Ascending aorta (tissue), 2 donors: ENCODE results near the gene TNP1. TPM values are rescaled to one million over a fixed set of nuclear protein-coding genes. Genes with fewer than 3 reads are reported as not detected.

Experiments
- DNase-seq, 2 donors: peaks; one replicate each; pipeline ENCODE4 v3.0.0-alpha.2; 2019; ENCODE audit warnings: low spot score in 2 of 2
- H3K27ac ChIP-seq, 2 donors: fragments of 200-600 bp; sonication (generic); one replicate each; pipeline ENCODE4 v1.5.1; 2016 to 2017; ENCODE audit warnings: mild to moderate bottlenecking in 1 of 2
- H3K27me3 ChIP-seq: fragments of 200-600 bp; sonication (generic); one replicate; pipeline ENCODE4 v1.5.1; 2017
- H3K36me3 ChIP-seq, 2 donors: fragments of 200-600 bp; sonication (generic); one replicate each; pipeline ENCODE4 v1.5.1; 2016
- H3K4me1 ChIP-seq, 2 donors: fragments of 200-600 bp; sonication (generic); one replicate each; pipeline ENCODE4 v1.5.1; 2016 to 2017; ENCODE audit warnings: mild to moderate bottlenecking in 1 of 2
- H3K4me3 ChIP-seq, 2 donors: fragments of 200-600 bp; sonication (generic); one replicate each; pipeline ENCODE4 v1.5.1; 2016 to 2017; ENCODE audit warnings: mild to moderate bottlenecking in 1 of 2
- H3K9me3 ChIP-seq, 2 donors: fragments of 200-600 bp; sonication (generic); one replicate each; pipeline ENCODE4 v1.5.1; 2016
- intact Hi-C: fragments of 100-400 bp; cut with DNase I; formaldehyde crosslinking; loops from one replicate; pipeline ENCODE4 v1.15.1; 2023
- total RNA-seq: library from RNA; depleted of rRNA; stranded (reverse); fragments of >200 nt; gene quantifications from one replicate; pipeline ENCODE4 v1.1.0, GENCODE V29; 2016
- TF ChIP-seq, protein P1 (sequence below), 3 experiments: fragments of 200-600 bp in 2 of 3; fragments of 450-650 bp in 1 of 3; sonication (generic) in 2 of 3; IDR thresholded peaks; one replicate each; pipeline ENCODE4 v1.5.1; 2016 to 2019; ENCODE audit warnings: antibody characterized with exemption in 3 of 3, mild to moderate bottlenecking in 1 of 3, moderate library complexity in 1 of 3

The TNP1 gene
- total RNA-seq, 1 donor from 2014 or later = not detected

DNA sequence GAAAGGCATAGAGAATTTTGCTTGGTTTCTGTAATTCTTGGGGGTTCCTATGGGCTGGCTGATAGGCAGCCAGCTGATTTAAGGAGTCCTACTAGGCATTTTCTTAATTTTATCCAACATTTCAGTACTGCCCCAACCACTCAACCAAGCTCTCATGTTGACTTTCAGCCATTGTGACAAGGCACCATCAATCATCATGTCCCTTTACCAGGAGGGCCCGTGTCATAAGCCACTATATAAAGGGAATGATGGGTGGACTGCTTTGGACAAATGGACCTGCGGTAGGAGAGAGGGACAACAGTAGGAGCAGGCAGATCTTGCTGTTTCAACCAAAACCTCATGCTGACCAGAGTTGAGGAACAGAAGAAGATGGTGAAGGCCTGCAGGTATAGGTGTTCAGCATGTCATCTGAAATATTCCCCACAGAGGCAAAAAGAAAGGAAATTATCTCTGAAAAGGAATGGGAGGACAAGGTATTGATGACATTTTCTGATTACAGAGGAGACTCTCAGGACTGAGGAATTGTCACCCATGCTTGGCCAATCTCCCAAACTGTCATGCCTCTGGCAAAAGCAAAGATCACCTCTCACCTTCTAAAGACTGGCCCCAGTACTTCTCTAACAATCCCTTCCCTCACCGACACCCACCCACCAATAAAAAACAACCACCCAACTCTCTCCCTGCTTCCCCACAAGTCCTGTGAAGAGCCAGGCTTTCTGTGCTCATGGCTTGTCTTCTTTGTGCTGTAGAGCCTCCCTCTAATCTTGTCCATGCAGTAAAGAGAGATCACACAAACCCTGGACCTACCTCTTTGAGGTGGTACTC, 10.9 kb upstream of the TNP1 start:
- Histone ChIP-seq H3K27ac (no peak overlapping the region), H3K36me3 (no peaks in the 10 kb centered on the region), H3K9me3 (no peaks in the 10 kb centered on the region), H3K27me3 (no peaks in the 10 kb centered on the region), H3K4me1 (no peaks in the 10 kb centered on the region), H3K4me3 (no peak overlapping the region)
- intact Hi-C loops = no loop called here
- no peak for DNase-seq
- TF ChIP-seq, protein P1, sequence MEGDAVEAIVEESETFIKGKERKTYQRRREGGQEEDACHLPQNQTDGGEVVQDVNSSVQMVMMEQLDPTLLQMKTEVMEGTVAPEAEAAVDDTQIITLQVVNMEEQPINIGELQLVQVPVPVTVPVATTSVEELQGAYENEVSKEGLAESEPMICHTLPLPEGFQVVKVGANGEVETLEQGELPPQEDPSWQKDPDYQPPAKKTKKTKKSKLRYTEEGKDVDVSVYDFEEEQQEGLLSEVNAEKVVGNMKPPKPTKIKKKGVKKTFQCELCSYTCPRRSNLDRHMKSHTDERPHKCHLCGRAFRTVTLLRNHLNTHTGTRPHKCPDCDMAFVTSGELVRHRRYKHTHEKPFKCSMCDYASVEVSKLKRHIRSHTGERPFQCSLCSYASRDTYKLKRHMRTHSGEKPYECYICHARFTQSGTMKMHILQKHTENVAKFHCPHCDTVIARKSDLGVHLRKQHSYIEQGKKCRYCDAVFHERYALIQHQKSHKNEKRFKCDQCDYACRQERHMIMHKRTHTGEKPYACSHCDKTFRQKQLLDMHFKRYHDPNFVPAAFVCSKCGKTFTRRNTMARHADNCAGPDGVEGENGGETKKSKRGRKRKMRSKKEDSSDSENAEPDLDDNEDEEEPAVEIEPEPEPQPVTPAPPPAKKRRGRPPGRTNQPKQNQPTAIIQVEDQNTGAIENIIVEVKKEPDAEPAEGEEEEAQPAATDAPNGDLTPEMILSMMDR (IDR thresholded peaks at IDR 0.05) = no peak

DNA sequence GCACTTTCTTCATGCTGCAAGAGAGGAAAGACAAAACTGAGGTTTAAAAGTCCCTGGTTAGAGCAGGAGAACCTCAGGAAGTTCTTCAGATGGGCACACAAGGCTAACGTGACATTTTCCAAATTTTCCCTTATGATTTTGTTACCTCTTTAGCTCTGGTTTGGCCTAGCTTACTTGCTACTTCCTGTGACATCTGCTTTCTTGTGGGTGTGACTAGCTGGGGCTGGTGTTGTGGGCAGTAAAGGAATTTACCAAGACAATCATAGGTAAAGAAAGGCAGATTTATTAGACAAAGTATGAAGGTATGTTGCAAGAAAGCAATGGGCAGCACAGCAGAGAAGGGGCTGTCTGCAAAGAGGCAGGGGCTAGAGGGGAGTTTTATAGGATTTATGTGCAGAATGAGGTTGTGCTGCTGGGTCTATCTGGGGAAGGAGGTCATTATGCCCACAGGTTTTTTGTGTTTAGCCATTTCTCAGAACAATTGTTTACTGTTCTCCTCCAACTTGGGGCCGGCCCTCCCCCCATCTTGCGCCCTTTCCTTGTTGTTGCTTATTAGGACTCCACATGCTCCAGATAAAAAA, 6.7 kb upstream of the TNP1 start:
- Histone ChIP-seq H3K27me3 (no peaks in the 10 kb centered on the region), H3K4me1 (peaks cover 0 to 3% of the 10 kb centered on the region in 2 donors)

DNA sequence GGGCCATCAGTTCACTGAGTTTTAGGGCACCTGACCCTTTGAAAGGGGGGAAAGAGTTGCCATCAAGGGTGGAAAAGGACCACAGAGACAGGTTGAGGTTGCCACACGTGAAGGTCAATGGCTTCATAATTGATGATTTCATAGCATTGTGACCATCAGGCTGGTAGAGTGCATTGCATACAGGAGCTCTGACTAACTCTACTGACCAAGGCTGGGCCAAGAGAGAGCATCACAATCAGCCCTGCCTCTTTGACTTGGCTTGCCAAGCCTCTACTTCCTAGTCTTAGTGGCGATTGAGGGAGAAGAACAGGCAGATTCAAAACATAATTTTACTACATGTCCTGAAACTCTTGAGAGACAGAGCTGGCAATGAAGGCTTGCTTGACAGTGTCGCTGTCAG, 5.8 kb upstream of the TNP1 start:
- H3K36me3 ChIP-seq = no peaks in the 10 kb centered on the region
- H3K4me1 ChIP-seq = peaks cover 0 to 3% of the 10 kb centered on the region in 2 donors
- H3K27ac ChIP-seq = no peak overlapping the region
- H3K9me3 ChIP-seq = no peaks in the 10 kb centered on the region
- TF ChIP-seq, protein P1 (IDR thresholded peaks at IDR 0.05) = no peak
- DNase-seq = no peak
- H3K4me3 ChIP-seq = no peak overlapping the region
- H3K27me3 ChIP-seq = no peaks in the 10 kb centered on the region
- intact Hi-C loops = no loop called here

More for the DNA sequence above, 6.7 kb upstream of the TNP1 start:
- Histone ChIP-seq H3K4me3 (no peak overlapping the region), H3K27ac (no peak overlapping the region), H3K9me3 (no peaks in the 10 kb centered on the region), H3K36me3 (no peaks in the 10 kb centered on the region)
- no peak for DNase-seq
- intact Hi-C loops = no loop called here
- TF ChIP-seq, protein P1 (IDR thresholded peaks at IDR 0.05) = no peak

DNA sequence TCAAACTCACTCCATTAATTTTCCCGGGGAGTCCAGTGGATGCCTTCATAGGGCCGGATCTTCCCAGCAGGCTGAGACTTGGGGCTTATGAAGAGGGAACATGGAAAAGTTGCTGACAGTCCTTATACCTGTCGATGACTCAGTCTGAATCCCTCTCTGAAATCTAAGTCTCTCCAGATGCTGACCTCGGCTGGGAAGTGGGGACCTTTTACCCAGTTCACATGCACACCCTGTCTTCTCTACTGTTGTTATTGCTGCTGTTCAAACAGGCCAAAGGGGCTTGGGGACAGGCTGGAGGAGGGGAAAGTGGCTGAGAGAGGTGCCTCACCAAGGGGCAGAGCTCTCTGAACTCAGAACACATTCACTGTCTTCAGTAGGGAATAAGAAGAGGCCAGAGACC, 4.1 kb upstream of the TNP1 start:
- Histone ChIP-seq H3K27ac (no peak overlapping the region), H3K9me3 (no peaks in the 10 kb centered on the region), H3K36me3 (no peaks in the 10 kb centered on the region), H3K4me1 (peaks cover 0 to 3% of the 10 kb centered on the region in 2 donors), H3K27me3 (no peaks in the 10 kb centered on the region), H3K4me3 (no peak overlapping the region)
- intact Hi-C loops = no loop called here
- no peak for DNase-seq
- TF ChIP-seq, protein P1 (IDR thresholded peaks at IDR 0.05) = no peak

DNA sequence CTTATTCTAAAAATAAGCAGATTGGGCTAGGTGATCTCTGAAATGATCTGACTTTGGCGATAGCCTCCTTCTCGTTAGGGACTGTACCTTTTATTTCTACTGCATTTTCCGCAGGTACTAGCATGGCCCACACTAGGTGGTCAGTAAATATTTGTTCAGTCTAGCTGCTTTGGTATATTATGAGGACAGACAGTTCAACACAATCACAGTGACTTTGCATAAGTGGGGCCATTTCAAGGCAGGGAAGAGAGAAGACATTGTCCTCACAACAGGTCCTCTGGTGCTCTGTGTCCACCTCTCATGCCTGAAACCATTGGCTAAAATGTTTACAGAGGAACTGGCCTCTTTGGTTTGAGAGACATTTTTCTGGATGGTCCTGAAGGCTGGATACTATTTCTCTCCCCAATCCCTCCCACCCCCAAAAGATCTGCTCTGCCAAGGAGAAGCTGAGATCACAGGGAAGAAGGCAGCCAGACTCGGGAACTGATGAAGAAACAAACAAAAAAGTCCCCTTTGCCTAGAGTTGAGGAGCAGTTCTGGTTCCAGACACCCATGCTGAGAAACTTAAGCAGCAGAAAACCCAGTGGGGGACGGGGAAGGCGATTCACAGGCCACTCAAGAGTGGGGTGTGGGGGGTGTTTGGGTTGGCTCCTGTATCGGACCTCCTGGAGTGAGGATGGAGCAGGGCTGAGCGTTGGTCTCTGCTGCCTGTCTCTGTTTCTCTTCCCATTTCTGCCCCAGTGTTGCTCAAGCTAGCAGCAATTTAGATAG, 2.9 kb upstream of the TNP1 start:
- Histone ChIP-seq H3K36me3 (no peaks in the 10 kb centered on the region), H3K4me1 (peaks cover 0 to 3% of the 10 kb centered on the region in 2 donors), H3K4me3 (no peak overlapping the region), H3K27me3 (no peaks in the 10 kb centered on the region), H3K9me3 (no peaks in the 10 kb centered on the region), H3K27ac (no peak overlapping the region)
- no peak for DNase-seq
- intact Hi-C loops = no loop called here
- TF ChIP-seq, protein P1 (IDR thresholded peaks at IDR 0.05) = no peak
